Measurements from ENCODE around the gene KRTAP19-7. TPM values are rescaled to one million over a fixed set of nuclear protein-coding genes. Genes with fewer than 3 reads are reported as not detected.

KRTAP19-7 gene
- polyA plus RNA-seq, 3 donors: not detected

DNA sequence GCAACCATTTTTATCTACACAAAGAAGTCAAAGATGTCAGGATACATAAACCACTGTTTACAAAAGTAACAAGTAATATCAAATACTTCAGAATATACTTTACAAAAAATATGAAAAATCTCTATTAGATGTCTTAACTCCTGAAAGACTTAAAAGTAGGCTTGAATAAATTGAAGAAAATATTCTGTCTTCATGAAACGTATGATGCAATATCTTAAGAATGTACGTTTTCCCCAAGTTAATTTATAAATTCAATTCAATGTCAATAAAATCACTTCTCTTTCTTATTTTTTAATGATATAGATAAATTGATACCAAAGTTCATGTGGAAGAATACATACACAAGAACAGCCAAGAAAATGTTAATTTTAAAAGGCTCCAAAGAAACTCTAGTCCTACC is 6.0 kb downstream of the KRTAP19-7 start:
- H3K27me3 ChIP-seq (ENCODE audit: control insufficient read depth in 2 of 2, insufficient read depth in 2 of 2, low read length in 2 of 2): no peaks in the 10 kb centered on the region
- H4K20me1 ChIP-seq (ENCODE audit: insufficient read depth, low read length): no peaks in the 10 kb centered on the region
- no peak overlapping the region for H3K27ac Mint-ChIP-seq
- no peaks in the 10 kb centered on the region for H3K4me1 Mint-ChIP-seq
- no peaks in the 10 kb centered on the region for H3K79me2 ChIP-seq (ENCODE audit: insufficient read depth, low read length)
- H2AFZ ChIP-seq (ENCODE audit: insufficient read depth, low read depth, low read length, poor library complexity, severe bottlenecking): no peak overlapping the region
- WGBS (ENCODE audit: insufficient coverage): no CpG with 5 or more reads among the region's 2 CpGs
- no peak for DNase-seq
- H3K4me3 ChIP-seq (replicated peaks in 1 of 3; ENCODE audit: low read depth in 2 of 3, low read length in 3 of 3): no peak overlapping the region
- peaks cover 0 to 12% (median 6%) of the 10 kb centered on the region in 7 donors for H3K9me3 Mint-ChIP-seq
- no peak overlapping the region for H3K4me3 Mint-ChIP-seq
- no peaks in the 10 kb centered on the region for H3K4me1 ChIP-seq (ENCODE audit: control insufficient read depth in 1 of 2, insufficient read depth in 2 of 2, low read length in 2 of 2)
- no peaks in the 10 kb centered on the region for H3K27me3 Mint-ChIP-seq (ENCODE audit: low read depth in 3 of 3)
- H3K9ac ChIP-seq (ENCODE audit: insufficient read depth, low read length, poor library complexity, severe bottlenecking): no peak overlapping the region
- no peaks in the 10 kb centered on the region for H3K36me3 Mint-ChIP-seq
- no peak overlapping the region for H3K27ac ChIP-seq (ENCODE audit: low read depth in 1 of 2, low read length in 2 of 2)
- H3K4me2 ChIP-seq (replicated peaks; ENCODE audit: extremely low read depth, low read length, poor library complexity, severe bottlenecking): no peak overlapping the region
- TF ChIP-seq CTCF (IDR thresholded peaks at IDR 0.05): no peak
- H3K36me3 ChIP-seq (replicated peaks in 1 of 2; ENCODE audit: control insufficient read depth in 1 of 2, insufficient read depth in 2 of 2, low read length in 2 of 2): no peaks in the 10 kb centered on the region
- intact Hi-C loops (cut with micrococcal nuclease): no loop called here
- H3K9me3 ChIP-seq (replicated peaks in 1 of 2; ENCODE audit: control insufficient read depth in 1 of 2, insufficient read depth in 1 of 2, low read length in 2 of 2): peaks cover 11 to 21% of the 10 kb centered on the region in 2 donors

GRCh38 chr21:30552782-30553181 is 8.3 kb downstream of the KRTAP19-7 start:
- no peaks in the 10 kb centered on the region for H3K36me3 ChIP-seq (replicated peaks in 1 of 2; ENCODE audit: control insufficient read depth in 1 of 2, insufficient read depth in 2 of 2, low read length in 2 of 2)
- no peaks in the 10 kb centered on the region for H4K20me1 ChIP-seq (ENCODE audit: insufficient read depth, low read length)
- intact Hi-C loops (cut with micrococcal nuclease): no loop called here
- H3K9me3 ChIP-seq (replicated peaks in 1 of 2; ENCODE audit: control insufficient read depth in 1 of 2, insufficient read depth in 1 of 2, low read length in 2 of 2): peaks cover 11 to 33% of the 10 kb centered on the region in 2 donors
- Mint-ChIP-seq H3K4me3 (no peak overlapping the region), H3K4me1 (no peaks in the 10 kb centered on the region), H3K27ac (no peak overlapping the region), H3K9me3 (peaks cover 0 to 13% (median 7%) of the 10 kb centered on the region in 7 donors), H3K36me3 (no peaks in the 10 kb centered on the region), H3K27me3 (ENCODE audit: low read depth in 3 of 3) (no peaks in the 10 kb centered on the region)
- no peaks in the 10 kb centered on the region for H3K79me2 ChIP-seq (ENCODE audit: insufficient read depth, low read length)
- H3K4me3 ChIP-seq (replicated peaks in 1 of 3; ENCODE audit: low read depth in 2 of 3, low read length in 3 of 3): no peak overlapping the region
- no peak overlapping the region for H3K4me2 ChIP-seq (replicated peaks; ENCODE audit: extremely low read depth, low read length, poor library complexity, severe bottlenecking)
- H3K9ac ChIP-seq (ENCODE audit: insufficient read depth, low read length, poor library complexity, severe bottlenecking): no peak overlapping the region
- no peak for TF ChIP-seq CTCF (IDR thresholded peaks at IDR 0.05)
- H3K27ac ChIP-seq (ENCODE audit: low read depth in 1 of 2, low read length in 2 of 2): no peak overlapping the region
- H3K27me3 ChIP-seq (ENCODE audit: control insufficient read depth in 2 of 2, insufficient read depth in 2 of 2, low read length in 2 of 2): no peaks in the 10 kb centered on the region
- no peak overlapping the region for H2AFZ ChIP-seq (ENCODE audit: insufficient read depth, low read depth, low read length, poor library complexity, severe bottlenecking)
- 47% methylated on average over 1 of the region's 1 CpG for WGBS (ENCODE audit: insufficient coverage)
- no peak for DNase-seq
- H3K4me1 ChIP-seq (ENCODE audit: control insufficient read depth in 1 of 2, insufficient read depth in 2 of 2, low read length in 2 of 2): no peaks in the 10 kb centered on the region
